ENCODE measurements around the gene ZFP37.

The ZFP37 gene

GRCh38 chr9:113057193-113057592 is 669 bp upstream of the ZFP37 start:
- TF ChIP-seq, protein P1, sequence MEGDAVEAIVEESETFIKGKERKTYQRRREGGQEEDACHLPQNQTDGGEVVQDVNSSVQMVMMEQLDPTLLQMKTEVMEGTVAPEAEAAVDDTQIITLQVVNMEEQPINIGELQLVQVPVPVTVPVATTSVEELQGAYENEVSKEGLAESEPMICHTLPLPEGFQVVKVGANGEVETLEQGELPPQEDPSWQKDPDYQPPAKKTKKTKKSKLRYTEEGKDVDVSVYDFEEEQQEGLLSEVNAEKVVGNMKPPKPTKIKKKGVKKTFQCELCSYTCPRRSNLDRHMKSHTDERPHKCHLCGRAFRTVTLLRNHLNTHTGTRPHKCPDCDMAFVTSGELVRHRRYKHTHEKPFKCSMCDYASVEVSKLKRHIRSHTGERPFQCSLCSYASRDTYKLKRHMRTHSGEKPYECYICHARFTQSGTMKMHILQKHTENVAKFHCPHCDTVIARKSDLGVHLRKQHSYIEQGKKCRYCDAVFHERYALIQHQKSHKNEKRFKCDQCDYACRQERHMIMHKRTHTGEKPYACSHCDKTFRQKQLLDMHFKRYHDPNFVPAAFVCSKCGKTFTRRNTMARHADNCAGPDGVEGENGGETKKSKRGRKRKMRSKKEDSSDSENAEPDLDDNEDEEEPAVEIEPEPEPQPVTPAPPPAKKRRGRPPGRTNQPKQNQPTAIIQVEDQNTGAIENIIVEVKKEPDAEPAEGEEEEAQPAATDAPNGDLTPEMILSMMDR (IDR thresholded peaks at IDR 0.05; ENCODE audit: low read length, missing control alignments): no peak
- DNase-seq (ENCODE audit: low read depth): no peak
- peak overlapping the region; percentile 92 for H3K4me3 ChIP-seq (replicated peaks; ENCODE audit: low read depth, low read length)

DNA sequence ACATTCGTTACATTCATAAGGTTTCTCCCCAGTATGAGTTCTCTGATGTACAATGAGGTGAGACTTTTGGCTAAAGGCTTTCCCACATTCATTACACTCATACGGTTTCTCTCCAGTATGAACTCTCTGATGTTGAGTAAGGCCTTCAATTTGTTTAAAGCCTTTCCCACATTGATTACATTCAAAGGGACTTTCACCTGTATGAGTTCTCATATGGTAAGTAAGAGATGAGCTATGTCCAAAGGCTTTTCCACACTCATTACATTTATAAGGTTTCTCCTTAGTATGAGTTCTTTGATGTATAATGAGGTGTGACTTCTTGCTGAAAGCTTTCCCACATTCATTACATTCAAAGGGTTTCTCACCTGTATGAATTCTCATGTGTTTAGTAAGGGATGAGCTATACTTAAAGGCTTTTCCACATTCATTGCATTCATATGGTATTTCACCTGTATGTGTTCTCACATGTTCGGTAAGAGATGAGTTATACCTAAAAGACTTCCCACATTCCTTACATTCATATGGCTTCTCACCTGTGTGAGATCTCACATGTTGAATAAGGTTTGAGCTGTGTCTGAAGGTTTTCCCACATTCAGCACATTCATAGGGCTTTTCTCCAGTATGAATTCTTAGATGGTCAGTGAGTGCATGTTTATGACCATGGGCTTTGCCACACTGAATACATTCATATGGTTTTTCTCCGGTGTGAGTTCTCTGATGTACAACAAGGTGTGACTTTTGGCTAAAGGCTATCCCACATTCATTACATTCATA is 13.5 kb downstream of the ZFP37 start:
- no peak overlapping the region for H3K4me3 ChIP-seq (replicated peaks; ENCODE audit: low read depth, low read length)
- peak; percentile 3 for DNase-seq (ENCODE audit: low read depth)
- TF ChIP-seq, protein P1 (IDR thresholded peaks at IDR 0.05; ENCODE audit: low read length, missing control alignments): no peak

- TF ChIP-seq, protein P1 (IDR thresholded peaks at IDR 0.05; ENCODE audit: low read length, missing control alignments): no peak
- DNase-seq (ENCODE audit: low read depth): no peak
Measured at GRCh38 chr9:113026200-113026599, 30.3 kb downstream of the ZFP37 start.

DNA sequence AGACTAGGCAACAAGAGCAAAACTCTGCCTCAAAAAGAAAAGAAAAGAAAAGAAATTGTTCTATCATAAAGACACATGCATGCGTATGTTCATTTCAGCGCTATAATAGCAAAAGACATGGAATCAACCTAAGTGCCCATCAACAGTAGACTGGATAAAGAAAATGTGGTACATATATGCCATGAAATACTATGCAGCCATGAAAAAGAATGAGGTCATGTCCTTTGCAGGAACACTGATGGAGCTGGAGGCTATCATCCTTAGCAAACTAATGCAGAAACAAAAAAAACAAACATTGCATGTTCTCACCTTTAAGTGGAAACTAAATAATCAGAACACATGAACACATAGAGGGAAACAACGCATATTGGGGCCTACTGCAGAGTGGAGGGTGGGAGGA is 38.3 kb downstream of the ZFP37 start:
- TF ChIP-seq, protein P1 (IDR thresholded peaks at IDR 0.05; ENCODE audit: low read length, missing control alignments): no peak
- H3K4me3 ChIP-seq (replicated peaks; ENCODE audit: low read depth, low read length): no peak overlapping the region
- no peak for DNase-seq (ENCODE audit: low read depth)

More at GRCh38 chr9:113026200-113026599, 30.3 kb downstream of the ZFP37 start:
- no peak overlapping the region for H3K4me3 ChIP-seq (replicated peaks; ENCODE audit: low read depth, low read length)

DNA sequence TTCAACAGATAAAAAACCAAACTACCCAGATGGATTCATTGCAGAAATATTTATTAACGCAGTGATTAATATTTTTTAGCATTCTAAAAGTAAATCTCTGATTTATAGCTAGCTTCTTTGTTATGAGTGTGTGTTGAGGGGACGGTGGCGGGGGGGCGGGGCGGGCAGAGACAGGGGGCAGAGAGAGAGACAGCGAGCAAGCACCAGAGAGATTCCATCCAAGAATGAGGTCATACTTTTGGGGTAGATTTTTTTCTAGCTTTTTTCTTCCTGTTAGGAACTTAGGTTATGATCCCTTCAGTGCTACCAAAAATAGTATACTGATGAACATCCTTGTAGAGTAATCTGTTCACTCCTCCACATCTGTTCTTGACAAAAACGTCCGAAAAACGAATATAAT is 44.0 kb downstream of the ZFP37 start:
- DNase-seq (ENCODE audit: low read depth): no peak
- TF ChIP-seq, protein P1 (IDR thresholded peaks at IDR 0.05; ENCODE audit: low read length, missing control alignments): no peak
- peak overlapping the region; percentile 57 for H3K4me3 ChIP-seq (replicated peaks; ENCODE audit: low read depth, low read length)

DNA sequence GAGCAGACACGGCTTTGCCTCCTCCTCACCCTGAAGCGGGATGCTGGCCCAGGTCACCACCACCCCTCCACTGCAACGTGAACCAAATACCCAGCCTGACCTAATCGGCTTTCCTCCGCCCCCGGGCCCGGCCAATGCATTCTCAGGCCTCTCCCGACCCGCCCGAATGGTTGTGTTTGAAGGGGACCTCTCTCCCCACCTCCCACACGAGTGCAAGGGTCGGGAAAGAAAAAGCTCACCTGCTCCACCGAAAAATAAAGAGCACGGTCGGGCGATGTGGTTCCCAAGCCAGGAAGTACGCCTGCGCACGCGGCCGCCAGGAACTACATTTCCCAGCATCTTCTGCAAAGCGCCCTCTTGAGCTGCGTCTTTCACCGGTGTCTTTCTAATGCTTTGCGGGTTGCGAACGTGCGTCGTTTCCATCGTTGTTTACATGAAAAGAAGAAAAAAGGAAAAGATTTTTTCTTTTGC is 44.6 kb downstream of the ZFP37 start, which contains the start of gene ZNF883:
Gene ZNF883 (minus strand): TSS at position 282 of the 471 bp plus-strand sequence.
- peak within 1 kb of the TSS; percentile 57 for H3K4me3 ChIP-seq (replicated peaks; ENCODE audit: low read depth, low read length)

More for the DNA sequence above, 44.6 kb downstream of the ZFP37 start, which contains the start of gene ZNF883:
- DNase-seq (ENCODE audit: low read depth): peak; percentile 76
- TF ChIP-seq, protein P1 (IDR thresholded peaks at IDR 0.05; ENCODE audit: low read length, missing control alignments): peak; percentile 17
